HEK293 (cell line): ENCODE results near the gene PRSS53.

Experiments
- CTCF ChIA-PET: fragments of 350-600 bp; formaldehyde crosslinking; extraction: SDS; loops from one replicate; lab custom pipeline; 2021; ENCODE audit warnings: antibody characterized with exemption; lab: Yijun Ruan, JAX
- POLR2A ChIA-PET: fragments of 300-600 bp; formaldehyde crosslinking; extraction: SDS; loops from one replicate; lab custom pipeline; 2020; ENCODE audit warnings: antibody characterized with exemption, inconsistent platforms; lab: Yijun Ruan, JAX
- H3K27ac ChIP-seq: fragments of 200-500 bp; sonication (Bioruptor generic); 2 replicates; pipeline ENCODE4 v1.5.1; 2014; ENCODE audit warnings: low read depth, low read length, control low read depth, inconsistent platforms; ENCODE audit errors: extremely low read depth
- H3K36me3 ChIP-seq, 2 experiments: fragments of 200-500 bp in 1 of 2; sonication (Bioruptor generic) in 1 of 2; 1 replicate in 1 of 2; 2 replicates in 1 of 2; pipeline ENCODE4 v1.5.1; 2014 to 2017; ENCODE audit warnings: inconsistent platforms in 2 of 2, low read length in 2 of 2; ENCODE audit not compliant: control insufficient read depth in 2 of 2, insufficient read depth in 1 of 2
- H3K4me1 ChIP-seq: fragments of 200-500 bp; sonication (Bioruptor generic); 2 replicates; pipeline ENCODE4 v1.5.1; 2014; ENCODE audit warnings: mild to moderate bottlenecking, low read length, inconsistent platforms; ENCODE audit not compliant: control insufficient read depth, insufficient read depth
- H3K4me3 ChIP-seq: 2 replicates; pipeline ENCODE4 v1.5.1; 2011; ENCODE audit warnings: low read depth, mild to moderate bottlenecking, control low read depth, low read length, moderate library complexity
- H3K9me3 ChIP-seq: fragments of 200-500 bp; sonication (Bioruptor generic); 2 replicates; pipeline ENCODE4 v1.5.1; 2014; ENCODE audit warnings: low read depth, low read length, inconsistent platforms; ENCODE audit not compliant: control insufficient read depth, insufficient read depth
- GLIS1 ChIP-seq: fragments of 450-650 bp; formaldehyde crosslinking; IDR thresholded peaks from 2 replicates; pipeline ENCODE4 v1.5.1; 2016; ENCODE audit warnings: missing biosample characterization, missing genetic modification characterization
- KLF1 ChIP-seq: fragments of 450-650 bp; formaldehyde crosslinking; IDR thresholded peaks from 2 replicates; pipeline ENCODE4 v1.5.1; 2016; ENCODE audit warnings: missing biosample characterization, missing genetic modification characterization
- KLF17 ChIP-seq: fragments of 450-650 bp; formaldehyde crosslinking; IDR thresholded peaks from 2 replicates; pipeline ENCODE4 v1.5.1; 2016; ENCODE audit warnings: missing biosample characterization, missing genetic modification characterization
- KLF9 ChIP-seq: fragments of 450-650 bp; formaldehyde crosslinking; IDR thresholded peaks from 2 replicates; pipeline ENCODE4 v1.5.1; 2016; ENCODE audit warnings: missing biosample characterization, missing genetic modification characterization, low read depth
- SALL2 ChIP-seq: fragments of 450-650 bp; formaldehyde crosslinking; IDR thresholded peaks from 2 replicates; pipeline ENCODE4 v1.5.0; 2017; ENCODE audit warnings: missing biosample characterization, mild to moderate bottlenecking, missing genetic modification characterization, borderline replicate concordance
- SP2 ChIP-seq: fragments of 450-650 bp; formaldehyde crosslinking; IDR thresholded peaks from 2 replicates; pipeline ENCODE4 v1.5.1; 2016; ENCODE audit warnings: missing biosample characterization, missing genetic modification characterization
- SP3 ChIP-seq: fragments of 450-650 bp; formaldehyde crosslinking; IDR thresholded peaks from 2 replicates; pipeline ENCODE4 v1.5.1; 2016; ENCODE audit warnings: missing biosample characterization, missing genetic modification characterization
- SP7 ChIP-seq: fragments of 450-650 bp; formaldehyde crosslinking; IDR thresholded peaks from 2 replicates; pipeline ENCODE4 v1.5.1; 2016; ENCODE audit warnings: missing biosample characterization, missing genetic modification characterization
- TCF7L2 ChIP-seq: IDR thresholded peaks from 2 replicates; pipeline ENCODE4 v1.6.1; 2011; ENCODE audit warnings: low read depth, mild to moderate bottlenecking, inconsistent platforms, low read length, moderate library complexity, borderline replicate concordance
- ZBTB20 ChIP-seq: fragments of 450-650 bp; formaldehyde crosslinking; IDR thresholded peaks from 2 replicates; pipeline ENCODE4 v1.5.1; 2016; ENCODE audit warnings: missing biosample characterization, missing genetic modification characterization
- ZNF48 ChIP-seq: fragments of 450-650 bp; formaldehyde crosslinking; IDR thresholded peaks from 2 replicates; pipeline ENCODE4 v1.5.1; 2016; ENCODE audit warnings: missing biosample characterization, missing genetic modification characterization
- ZNF571 ChIP-seq: fragments of 450-650 bp; formaldehyde crosslinking; IDR thresholded peaks from 2 replicates; pipeline ENCODE4 v1.5.0; 2017; ENCODE audit warnings: missing biosample characterization, missing genetic modification characterization
- ZNF600 ChIP-seq: fragments of 450-650 bp; formaldehyde crosslinking; IDR thresholded peaks from 2 replicates; pipeline ENCODE4 v1.5.1; 2016; ENCODE audit warnings: missing biosample characterization, missing genetic modification characterization
- ZNF639 ChIP-seq: fragments of 450-650 bp; formaldehyde crosslinking; IDR thresholded peaks from 2 replicates; pipeline ENCODE4 v1.5.1; 2016; ENCODE audit warnings: missing biosample characterization, missing genetic modification characterization
- ZNF747 ChIP-seq: fragments of 450-650 bp; formaldehyde crosslinking; IDR thresholded peaks from 2 replicates; pipeline ENCODE4 v1.5.1; 2016; ENCODE audit warnings: missing biosample characterization, missing genetic modification characterization
- ZSCAN4 ChIP-seq: fragments of 450-650 bp; formaldehyde crosslinking; IDR thresholded peaks from 2 replicates; pipeline ENCODE4 v1.5.1; 2017; ENCODE audit warnings: missing biosample characterization, missing genetic modification characterization
- TF ChIP-seq, protein P1 (sequence below): fragments of 450-650 bp; formaldehyde crosslinking; IDR thresholded peaks from 2 replicates; pipeline ENCODE4; 2016; ENCODE audit warnings: missing biosample characterization, missing genetic modification characterization
- TF ChIP-seq, protein P2 (sequence below): fragments of 450-650 bp; formaldehyde crosslinking; IDR thresholded peaks from 2 replicates; pipeline ENCODE4 v1.5.1; 2016; ENCODE audit warnings: missing biosample characterization, missing genetic modification characterization

Gene PRSS53

DNA sequence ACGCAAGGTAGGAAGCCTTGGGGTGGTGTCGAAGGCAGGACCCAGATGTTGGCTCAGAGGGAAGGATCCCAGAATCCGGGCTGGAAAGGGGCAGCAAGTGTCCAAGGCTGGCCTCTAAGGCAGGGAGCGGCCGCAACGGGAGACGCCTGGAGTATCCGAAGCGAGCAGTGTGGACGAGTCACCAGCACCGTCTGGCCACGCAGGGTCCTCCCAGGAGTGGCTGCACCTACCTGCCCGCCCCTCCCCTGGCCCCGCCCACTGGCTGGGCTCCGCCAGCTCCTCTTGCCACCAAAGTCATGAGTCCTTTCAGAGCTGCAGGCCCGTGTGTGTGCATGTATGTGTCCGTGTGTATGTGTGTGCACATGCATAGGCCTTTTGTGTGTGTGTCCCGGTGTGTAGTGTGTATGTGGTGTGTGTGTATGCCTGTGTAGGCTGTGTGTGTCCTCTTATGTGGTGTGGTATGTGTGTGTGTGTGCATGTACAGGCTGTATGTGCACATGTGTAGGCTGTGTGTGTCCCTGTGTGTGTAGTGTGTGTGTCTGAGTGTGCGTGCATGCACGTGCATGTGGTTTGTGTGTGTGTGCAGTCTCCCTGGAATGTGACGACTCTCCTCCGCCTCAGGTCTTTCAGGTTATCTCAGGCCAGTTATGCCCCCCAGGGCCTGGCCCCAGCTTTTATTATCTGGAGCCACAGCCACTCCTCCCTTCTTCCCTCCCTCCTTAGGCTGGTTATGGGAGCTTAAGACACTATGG, 47.0 kb upstream of the PRSS53 start, which contains the start of gene PRSS8:
Gene PRSS8, minus strand, starts transcription at position 193 of the 752 bp plus-strand sequence. CDS start 229 bp downstream, outside the sequence.
- Histone ChIP-seq H3K9me3 (no peaks in the 10 kb centered on the region), H3K36me3 (peaks cover 0 to 22% of the 10 kb centered on the region in 2 experiments; a peak in 1 of 3 replicates), H3K4me1 (peaks cover 11% of the 10 kb centered on the region; the same call in 1 of the 2 replicates), H3K27ac (no peak within 1 kb of the TSS), H3K4me3 (no peak within 1 kb of the TSS)
- CTCF ChIA-PET = interaction anchor here (0.6 to 1.0 kb wide), 3 partner anchors 137 to 450 kb away, joined by 3 to 4 read pairs (median 4); partner anchors contain the start of gene HSD3B7
- TF ChIP-seq SP2 (peak; percentile 42), KLF1 (peak; percentile 85), KLF17 (peak; percentile 27; the same call in 1 of the 2 replicates), ZNF639 (tag by site-specific recombination) (0 out of 2 replicates have a peak, but pooled peaks have one; percentile 22), TCF7L2 (no peak), GLIS1 (peak; percentile 61), ZNF571 (tag by site-specific recombination) (no peak), SALL2 (tag by site-specific recombination) (no peak), KLF9 (tag by site-specific recombination) (peak; percentile 51; the same call in 1 of the 2 replicates), ZNF747 (tag by site-specific recombination) (peak; percentile 93; the same call in 1 of the 2 replicates), SP3 (tag by site-specific recombination) (peak; percentile 46; the same call in 1 of the 2 replicates), ZNF600 (tag by site-specific recombination) (peak; percentile 52), SP7 (tag by site-specific recombination) (peak; percentile 41; the same call in 1 of the 2 replicates), ZBTB20 (no peak), ZSCAN4 (tag by site-specific recombination) (peak; percentile 98), ZNF48 (tag by site-specific recombination) (no peak)
- TF ChIP-seq, protein P1, sequence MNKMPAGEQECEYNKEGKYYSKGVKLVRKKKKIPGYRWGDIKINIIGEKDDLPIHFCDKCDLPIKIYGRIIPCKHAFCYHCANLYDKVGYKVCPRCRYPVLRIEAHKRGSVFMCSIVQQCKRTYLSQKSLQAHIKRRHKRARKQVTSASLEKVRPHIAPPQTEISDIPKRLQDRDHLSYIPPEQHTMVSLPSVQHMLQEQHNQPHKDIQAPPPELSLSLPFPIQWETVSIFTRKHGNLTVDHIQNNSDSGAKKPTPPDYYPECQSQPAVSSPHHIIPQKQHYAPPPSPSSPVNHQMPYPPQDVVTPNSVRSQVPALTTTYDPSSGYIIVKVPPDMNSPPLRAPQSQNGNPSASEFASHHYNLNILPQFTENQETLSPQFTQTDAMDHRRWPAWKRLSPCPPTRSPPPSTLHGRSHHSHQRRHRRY = peak; percentile 63; the same call in 1 of the 2 replicates
- TF ChIP-seq, protein P2, sequence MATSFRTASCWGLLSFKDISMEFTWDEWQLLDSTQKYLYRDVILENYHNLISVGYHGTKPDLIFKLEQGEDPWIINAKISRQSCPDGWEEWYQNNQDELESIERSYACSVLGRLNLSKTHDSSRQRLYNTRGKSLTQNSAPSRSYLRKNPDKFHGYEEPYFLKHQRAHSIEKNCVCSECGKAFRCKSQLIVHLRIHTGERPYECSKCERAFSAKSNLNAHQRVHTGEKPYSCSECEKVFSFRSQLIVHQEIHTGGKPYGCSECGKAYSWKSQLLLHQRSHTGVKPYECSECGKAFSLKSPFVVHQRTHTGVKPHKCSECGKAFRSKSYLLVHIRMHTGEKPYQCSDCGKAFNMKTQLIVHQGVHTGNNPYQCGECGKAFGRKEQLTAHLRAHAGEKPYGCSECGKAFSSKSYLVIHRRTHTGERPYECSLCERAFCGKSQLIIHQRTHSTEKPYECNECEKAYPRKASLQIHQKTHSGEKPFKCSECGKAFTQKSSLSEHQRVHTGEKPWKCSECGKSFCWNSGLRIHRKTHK (tag by site-specific recombination) = no peak
- POLR2A ChIA-PET = interaction anchor here (1.0 to 2.2 kb wide), 4 partner anchors 8 to 45 kb away, joined by 3 to 11 read pairs (median 5); partner anchors contain the start of genes FUS and KAT8
